Measurements from ENCODE around the gene SUSD1.

Gene SUSD1

DNA sequence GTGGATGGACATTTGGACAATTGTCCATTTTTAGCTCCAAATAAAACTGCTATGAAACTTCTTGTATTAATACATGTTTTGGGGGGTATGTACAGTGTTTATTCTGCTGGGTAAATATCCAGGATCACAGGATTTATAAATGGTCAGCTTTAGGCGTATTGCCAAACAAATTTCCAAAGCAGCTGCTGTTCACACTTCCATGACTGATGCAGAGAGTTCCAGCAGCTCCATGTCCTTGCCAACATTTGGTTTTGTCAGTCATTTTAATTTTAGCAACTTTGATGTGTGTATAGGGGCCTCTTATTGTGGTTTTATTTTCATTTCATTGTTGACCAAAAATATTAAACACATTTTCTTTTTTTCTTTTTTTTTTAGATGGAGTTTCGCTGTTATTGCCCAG lies 9.8 kb upstream of the SUSD1 start:
- H3K36me3 Mint-ChIP-seq, result peaks cover 1% of the 10 kb centered on the region
- H3K27me3 Mint-ChIP-seq, result no peaks in the 10 kb centered on the region
- no peak for ATAC-seq (ENCODE audit: low read depth)
- no peak for DNase-seq (ENCODE audit: low spot score in 2 of 2)
- H3K9me3 Mint-ChIP-seq, result peaks cover 1% of the 10 kb centered on the region
- H3K27ac Mint-ChIP-seq, result no peak overlapping the region
- peaks cover 17% of the 10 kb centered on the region for H3K4me1 Mint-ChIP-seq
- no peak overlapping the region for H3K4me3 Mint-ChIP-seq

DNA sequence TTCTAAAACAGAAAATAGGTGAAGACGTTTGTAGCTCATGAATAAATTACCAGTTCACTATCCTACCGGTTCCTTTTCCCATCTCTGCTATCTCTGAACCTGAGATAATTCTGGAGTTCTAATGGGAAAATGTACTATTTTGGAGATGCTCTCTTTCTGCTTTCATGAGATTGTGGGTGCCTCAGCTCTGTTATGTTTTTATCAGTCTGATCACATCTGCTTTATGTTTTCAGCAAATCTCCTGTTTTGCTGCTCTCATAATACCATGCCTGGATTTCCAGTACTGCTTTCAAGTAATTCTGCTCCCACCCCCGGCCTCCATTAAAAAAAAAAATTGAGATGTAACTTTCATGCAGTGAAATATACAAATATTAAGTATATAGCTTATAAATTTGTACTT lies 9.1 kb upstream of the SUSD1 start:
- no peaks in the 10 kb centered on the region for H3K27me3 Mint-ChIP-seq
- ATAC-seq (ENCODE audit: low read depth) (no peak), DNase-seq (ENCODE audit: low spot score in 2 of 2) (no peak)
- H3K4me1 Mint-ChIP-seq, result peaks cover 16% of the 10 kb centered on the region
- H3K36me3 Mint-ChIP-seq, result peaks cover 1% of the 10 kb centered on the region
- H3K27ac Mint-ChIP-seq, result no peak overlapping the region
- peaks cover 1% of the 10 kb centered on the region for H3K9me3 Mint-ChIP-seq
- no peak overlapping the region for H3K4me3 Mint-ChIP-seq

- Mint-ChIP-seq H3K36me3 (peaks cover 1% of the 10 kb centered on the region), H3K4me1 (peaks cover 24% of the 10 kb centered on the region), H3K27ac (peak overlapping the region; percentile 29), H3K9me3 (peaks cover 1% of the 10 kb centered on the region), H3K4me3 (no peak overlapping the region), H3K27me3 (no peaks in the 10 kb centered on the region)
- DNase-seq (ENCODE audit: low spot score in 2 of 2) (no peak), ATAC-seq (ENCODE audit: low read depth) (peak; percentile 39)
Observed at GRCh38 chr9:112180387-112180881, 5.3 kb upstream of the SUSD1 start.

DNA sequence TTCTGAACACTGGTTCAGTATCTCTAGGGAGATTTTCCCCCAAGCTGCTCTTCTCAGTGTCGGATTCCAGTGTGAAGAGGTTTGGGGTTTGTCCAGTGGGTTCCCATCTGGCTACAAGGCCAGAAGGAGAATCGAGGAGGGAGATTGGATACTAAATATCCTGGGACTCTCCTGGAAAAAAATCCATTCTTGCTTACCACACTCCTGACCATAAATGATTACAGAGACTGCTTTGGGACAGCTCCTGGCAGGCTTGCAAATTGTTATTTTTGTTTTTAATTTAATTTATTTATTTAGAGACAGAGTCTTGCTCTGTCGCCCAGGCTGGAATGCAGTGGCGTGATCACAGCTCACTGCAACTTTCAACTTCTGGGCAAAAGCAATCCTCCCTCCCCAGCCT lies 4.7 kb upstream of the SUSD1 start:
- ATAC-seq (ENCODE audit: low read depth), result no peak
- H3K36me3 Mint-ChIP-seq, result peaks cover 1% of the 10 kb centered on the region
- H3K4me1 Mint-ChIP-seq, result peaks cover 26% of the 10 kb centered on the region
- H3K4me3 Mint-ChIP-seq, result no peak overlapping the region
- H3K27ac Mint-ChIP-seq, result no peak overlapping the region
- H3K9me3 Mint-ChIP-seq, result peaks cover 1% of the 10 kb centered on the region
- DNase-seq (ENCODE audit: low spot score in 2 of 2), result no peak
- no peaks in the 10 kb centered on the region for H3K27me3 Mint-ChIP-seq

GRCh38 chr9:112176524-112176923 lies 1.4 kb upstream of the SUSD1 start:
- H3K27me3 Mint-ChIP-seq, result no peaks in the 10 kb centered on the region
- H3K4me1 Mint-ChIP-seq, result peaks cover 39% of the 10 kb centered on the region
- H3K27ac Mint-ChIP-seq, result peak overlapping the region; percentile 12
- H3K36me3 Mint-ChIP-seq, result no peaks in the 10 kb centered on the region
- DNase-seq (ENCODE audit: low spot score in 2 of 2), result no peak
- no peak for ATAC-seq (ENCODE audit: low read depth)
- H3K4me3 Mint-ChIP-seq, result no peak overlapping the region
- no peaks in the 10 kb centered on the region for H3K9me3 Mint-ChIP-seq

DNA sequence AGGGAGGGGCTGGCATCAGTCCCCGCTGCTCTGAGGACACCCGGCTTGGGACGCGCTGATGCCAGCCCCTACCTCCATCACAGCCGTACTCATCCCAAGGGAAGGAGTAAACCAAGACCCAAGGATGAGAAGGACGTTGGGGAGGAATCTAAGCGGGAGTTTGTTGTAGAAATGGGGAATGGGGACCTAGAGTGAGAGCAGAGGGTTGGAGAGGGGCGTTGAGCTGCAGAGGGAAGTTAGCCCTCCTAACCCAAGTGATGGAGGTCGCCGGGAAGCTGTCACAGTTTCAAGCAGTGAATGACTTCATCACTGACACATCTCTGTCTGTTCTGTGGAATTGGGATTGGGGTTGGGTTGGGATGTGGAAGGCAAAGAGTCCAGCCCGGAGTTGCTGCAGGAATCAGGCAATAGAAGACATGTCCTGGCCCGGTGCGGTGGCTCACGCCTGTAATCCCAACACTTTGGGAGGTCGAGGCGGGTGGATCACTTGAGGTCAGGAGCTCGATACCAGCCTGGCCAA lies 759 bp upstream of the SUSD1 start:
- no peak for ATAC-seq (ENCODE audit: low read depth)
- Mint-ChIP-seq H3K27me3 (no peaks in the 10 kb centered on the region), H3K36me3 (no peaks in the 10 kb centered on the region), H3K4me3 (peak overlapping the region; percentile 80), H3K4me1 (peaks cover 32% of the 10 kb centered on the region), H3K27ac (peak overlapping the region; percentile 12), H3K9me3 (no peaks in the 10 kb centered on the region)
- no peak for DNase-seq (ENCODE audit: low spot score in 2 of 2)

DNA sequence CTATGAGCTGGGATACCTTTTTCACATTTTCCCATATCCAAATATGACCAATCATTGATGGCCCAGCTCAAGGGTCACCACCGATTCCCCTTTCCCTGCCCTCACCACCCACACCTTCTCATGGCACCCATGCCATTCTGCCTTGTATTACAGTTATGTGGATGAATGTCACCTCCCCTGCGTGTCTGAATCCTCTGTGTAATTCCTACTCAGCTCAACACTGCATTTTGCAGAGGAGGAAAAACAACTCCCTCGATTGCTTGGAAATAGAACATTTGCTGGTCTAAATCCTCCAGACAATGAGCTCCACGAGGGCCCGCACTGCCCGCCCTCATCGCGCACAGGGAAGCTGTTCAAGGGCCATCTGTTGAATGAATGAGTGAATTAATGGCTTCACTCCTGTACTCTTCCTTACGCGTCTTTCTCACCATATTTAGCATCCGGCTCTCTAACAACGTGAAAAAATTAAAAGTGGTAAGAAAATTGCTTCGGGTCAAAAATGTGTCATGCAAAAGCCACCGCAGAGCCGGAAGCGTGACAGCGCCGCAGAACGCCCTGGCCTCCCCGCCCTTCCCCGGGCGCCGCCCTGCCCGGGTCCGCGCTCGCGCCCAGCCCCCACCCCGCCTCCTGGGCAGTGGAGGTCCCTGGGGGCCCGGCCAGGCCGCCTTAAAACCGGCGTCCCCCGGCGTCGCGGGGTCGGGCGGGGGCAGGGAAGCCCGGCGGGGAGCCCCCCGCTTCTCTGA lies 704 bp downstream of the SUSD1 start:
- Mint-ChIP-seq H3K27ac (peak overlapping the region; percentile 17), H3K36me3 (no peaks in the 10 kb centered on the region), H3K4me3 (peak overlapping the region; percentile 80), H3K4me1 (peaks cover 32% of the 10 kb centered on the region), H3K27me3 (no peaks in the 10 kb centered on the region), H3K9me3 (no peaks in the 10 kb centered on the region)
- DNase-seq (ENCODE audit: low spot score in 2 of 2), result peak; percentile 37 to 49
- ATAC-seq (ENCODE audit: low read depth), result peak; percentile 87

DNA sequence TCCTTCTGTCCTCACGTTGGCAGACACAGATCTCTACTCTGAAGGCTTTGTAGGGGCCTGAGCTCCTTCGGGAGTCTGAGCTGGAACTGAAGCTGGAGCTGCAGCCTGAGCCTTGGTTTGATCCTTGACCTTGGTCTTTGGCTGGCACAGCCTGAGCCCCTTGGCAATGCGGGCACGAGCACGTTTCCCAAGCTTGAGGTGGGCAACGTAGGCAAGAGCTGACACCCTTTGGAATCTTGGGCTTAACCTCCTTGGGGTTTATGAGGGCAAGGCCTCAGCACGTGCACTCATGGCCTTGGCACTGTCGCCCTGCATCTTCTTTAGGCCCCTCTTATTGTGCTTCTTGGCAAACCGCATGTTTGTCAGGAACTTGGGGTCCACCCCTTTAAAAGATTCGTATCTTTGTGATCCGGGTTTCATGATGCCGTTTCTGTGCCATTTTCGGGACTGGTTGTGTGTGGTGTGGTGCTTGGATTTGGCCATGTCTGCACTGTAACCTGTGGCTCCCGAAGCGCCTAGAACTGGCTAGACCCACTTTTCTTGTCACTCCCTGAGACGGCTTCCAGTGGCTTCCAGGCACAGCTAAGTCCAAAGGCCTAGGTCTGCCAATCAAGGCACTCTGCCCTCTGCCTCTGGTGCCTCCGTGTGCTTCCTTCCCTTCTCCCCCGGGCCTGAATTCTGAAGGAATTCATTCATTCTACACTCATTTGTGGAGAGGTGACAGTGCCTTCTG lies 1.4 kb downstream of the SUSD1 start:
- H3K27ac Mint-ChIP-seq, result peak overlapping the region; percentile 17
- no peak for DNase-seq (ENCODE audit: low spot score in 2 of 2)
- H3K9me3 Mint-ChIP-seq, result no peaks in the 10 kb centered on the region
- no peak for ATAC-seq (ENCODE audit: low read depth)
- H3K4me1 Mint-ChIP-seq, result peaks cover 38% of the 10 kb centered on the region
- H3K4me3 Mint-ChIP-seq, result peak overlapping the region; percentile 80
- H3K27me3 Mint-ChIP-seq, result no peaks in the 10 kb centered on the region
- no peaks in the 10 kb centered on the region for H3K36me3 Mint-ChIP-seq

- Mint-ChIP-seq H3K9me3 (no peaks in the 10 kb centered on the region), H3K27me3 (no peaks in the 10 kb centered on the region)
- no peak for DNase-seq (ENCODE audit: low spot score in 2 of 2)
Observed at GRCh38 chr9:112170968-112171367, 4.1 kb downstream of the SUSD1 start.

DNA sequence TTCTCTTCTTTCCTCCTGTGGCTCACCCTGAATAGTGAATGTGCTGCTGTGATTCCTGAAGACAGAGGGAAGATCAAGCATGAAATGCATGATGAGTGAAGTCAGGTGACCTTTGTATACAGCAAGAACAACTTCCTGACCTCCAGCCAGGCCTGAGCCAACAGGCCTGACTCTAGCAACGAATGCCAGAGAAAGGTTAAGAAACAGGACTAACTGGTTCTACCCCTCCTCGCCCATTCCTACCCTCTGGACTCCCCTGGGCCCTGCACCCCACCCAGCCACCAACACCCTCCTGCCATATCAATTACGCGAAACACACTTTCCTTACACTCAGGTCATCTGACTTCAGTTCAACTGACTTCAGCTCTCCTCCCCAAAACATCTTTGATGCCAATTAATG lies 4.9 kb downstream of the SUSD1 start:
- ATAC-seq (ENCODE audit: low read depth) (no peak), DNase-seq (ENCODE audit: low spot score in 2 of 2) (no peak)
- H3K4me3 Mint-ChIP-seq, result no peak overlapping the region
- no peaks in the 10 kb centered on the region for H3K9me3 Mint-ChIP-seq
- H3K27me3 Mint-ChIP-seq, result no peaks in the 10 kb centered on the region
- H3K4me1 Mint-ChIP-seq, result peaks cover 38% of the 10 kb centered on the region
- no peaks in the 10 kb centered on the region for H3K36me3 Mint-ChIP-seq
- H3K27ac Mint-ChIP-seq, result no peak overlapping the region

More at GRCh38 chr9:112170968-112171367, 4.1 kb downstream of the SUSD1 start:
- no peak overlapping the region for H3K4me3 Mint-ChIP-seq
- H3K4me1 Mint-ChIP-seq, result peaks cover 41% of the 10 kb centered on the region
- no peak for ATAC-seq (ENCODE audit: low read depth)
- H3K36me3 Mint-ChIP-seq, result no peaks in the 10 kb centered on the region
- no peak overlapping the region for H3K27ac Mint-ChIP-seq

GRCh38 chr9:112169368-112169767 lies 5.7 kb downstream of the SUSD1 start:
- Mint-ChIP-seq H3K36me3 (no peaks in the 10 kb centered on the region), H3K4me1 (peaks cover 35% of the 10 kb centered on the region), H3K9me3 (no peaks in the 10 kb centered on the region), H3K27me3 (no peaks in the 10 kb centered on the region), H3K27ac (no peak overlapping the region), H3K4me3 (no peak overlapping the region)
- no peak for ATAC-seq (ENCODE audit: low read depth)
- no peak for DNase-seq (ENCODE audit: low spot score in 2 of 2)

- Mint-ChIP-seq H3K36me3 (no peaks in the 10 kb centered on the region), H3K27ac (peak overlapping the region; percentile 60), H3K4me3 (no peak overlapping the region), H3K4me1 (peaks cover 30% of the 10 kb centered on the region), H3K27me3 (no peaks in the 10 kb centered on the region), H3K9me3 (no peaks in the 10 kb centered on the region)
- DNase-seq (ENCODE audit: low spot score in 2 of 2) (no peak), ATAC-seq (ENCODE audit: low read depth) (no peak)
Observed at GRCh38 chr9:112168197-112168596, 6.9 kb downstream of the SUSD1 start.

- H3K36me3 Mint-ChIP-seq, result no peaks in the 10 kb centered on the region
- peaks cover 30% of the 10 kb centered on the region for H3K4me1 Mint-ChIP-seq
- H3K27me3 Mint-ChIP-seq, result no peaks in the 10 kb centered on the region
- H3K9me3 Mint-ChIP-seq, result no peaks in the 10 kb centered on the region
- ATAC-seq (ENCODE audit: low read depth), result no peak
- H3K27ac Mint-ChIP-seq, result no peak overlapping the region
- DNase-seq (ENCODE audit: low spot score in 2 of 2), result no peak
- no peak overlapping the region for H3K4me3 Mint-ChIP-seq
Observed at GRCh38 chr9:112166176-112167140, 8.6 kb downstream of the SUSD1 start.

Measured in memory B cell (primary cell).